DND-41 (cell line): ENCODE measurements around the gene CALR3.

Experiments
- ATAC-seq: fragments of 200-7000 bp; cut with Tn5 transposase; 3 replicates; pipeline ENCODE4 v1.9.1; 2021; ENCODE audit warnings: low read depth; ENCODE audit not compliant: insufficient read depth
- DNase-seq: peaks from one replicate; pipeline ENCODE4 v3.0.0-alpha.2; 2020
- H2AFZ ChIP-seq: 2 replicates; pipeline ENCODE4 v1.6.0; 2012; ENCODE audit warnings: low read depth, low read length
- H3K27ac ChIP-seq: 2 replicates; pipeline ENCODE4 v1.5.1; 2012; ENCODE audit warnings: low read length, inconsistent platforms
- H3K27me3 ChIP-seq: fragments of 200-600 bp; sonication (generic); 2 replicates; pipeline ENCODE4 v1.6.0; 2012; ENCODE audit warnings: low read length, mild to moderate bottlenecking, inconsistent platforms; ENCODE audit not compliant: insufficient read depth, poor library complexity
- H3K36me3 ChIP-seq: 2 replicates; pipeline ENCODE4 v1.5.1; 2012; ENCODE audit warnings: low read length, inconsistent platforms; ENCODE audit not compliant: insufficient read depth
- H3K4me1 ChIP-seq: 2 replicates; pipeline ENCODE4 v1.5.1; 2012; ENCODE audit warnings: mild to moderate bottlenecking, low read length; ENCODE audit not compliant: insufficient read depth
- H3K4me2 ChIP-seq: 2 replicates; pipeline ENCODE4 v1.6.0; 2012; ENCODE audit warnings: mild to moderate bottlenecking, moderate library complexity, low read length, inconsistent platforms; ENCODE audit not compliant: insufficient read depth
- H3K4me3 ChIP-seq, 2 experiments: fragments of 200-600 bp in 1 of 2; shearing (Covaris generic) in 1 of 2; 2 replicates each; pipeline ENCODE4 v1.5.1; 2012 to 2016; ENCODE audit warnings: inconsistent platforms in 2 of 2, low read length in 2 of 2, mild to moderate bottlenecking in 2 of 2, low read depth in 1 of 2, moderate library complexity in 1 of 2
- H3K79me2 ChIP-seq: 2 replicates; pipeline ENCODE4 v1.6.0; 2012; ENCODE audit warnings: low read length, inconsistent platforms; ENCODE audit not compliant: insufficient read depth
- H3K9ac ChIP-seq: 2 replicates; pipeline ENCODE4 v1.6.0; 2012; ENCODE audit warnings: low read depth, mild to moderate bottlenecking, inconsistent platforms, low read length, moderate library complexity
- H3K9me3 ChIP-seq: 2 replicates; pipeline ENCODE4 v1.5.1; 2012; ENCODE audit warnings: low read length, moderate library complexity, mild to moderate bottlenecking, inconsistent platforms; ENCODE audit not compliant: insufficient read depth, severe bottlenecking
- H4K20me1 ChIP-seq: 2 replicates; pipeline ENCODE4 v1.6.0; 2012; ENCODE audit warnings: low read length; ENCODE audit not compliant: insufficient read depth
- EZH2 ChIP-seq: IDR thresholded peaks from 3 replicates; pipeline ENCODE4 v1.6.1; 2012; ENCODE audit warnings: borderline replicate concordance, low read depth, mild to moderate bottlenecking, moderate library complexity, low read length, inconsistent platforms; ENCODE audit not compliant: severe bottlenecking
- TF ChIP-seq, protein P1 (sequence below): IDR thresholded peaks from 2 replicates; pipeline ENCODE4 v1.5.1; 2012; ENCODE audit warnings: borderline replicate concordance, low read length, moderate library complexity, mild to moderate bottlenecking; ENCODE audit not compliant: poor library complexity, severe bottlenecking; ENCODE audit errors: extremely low read depth

Gene CALR3

DNA sequence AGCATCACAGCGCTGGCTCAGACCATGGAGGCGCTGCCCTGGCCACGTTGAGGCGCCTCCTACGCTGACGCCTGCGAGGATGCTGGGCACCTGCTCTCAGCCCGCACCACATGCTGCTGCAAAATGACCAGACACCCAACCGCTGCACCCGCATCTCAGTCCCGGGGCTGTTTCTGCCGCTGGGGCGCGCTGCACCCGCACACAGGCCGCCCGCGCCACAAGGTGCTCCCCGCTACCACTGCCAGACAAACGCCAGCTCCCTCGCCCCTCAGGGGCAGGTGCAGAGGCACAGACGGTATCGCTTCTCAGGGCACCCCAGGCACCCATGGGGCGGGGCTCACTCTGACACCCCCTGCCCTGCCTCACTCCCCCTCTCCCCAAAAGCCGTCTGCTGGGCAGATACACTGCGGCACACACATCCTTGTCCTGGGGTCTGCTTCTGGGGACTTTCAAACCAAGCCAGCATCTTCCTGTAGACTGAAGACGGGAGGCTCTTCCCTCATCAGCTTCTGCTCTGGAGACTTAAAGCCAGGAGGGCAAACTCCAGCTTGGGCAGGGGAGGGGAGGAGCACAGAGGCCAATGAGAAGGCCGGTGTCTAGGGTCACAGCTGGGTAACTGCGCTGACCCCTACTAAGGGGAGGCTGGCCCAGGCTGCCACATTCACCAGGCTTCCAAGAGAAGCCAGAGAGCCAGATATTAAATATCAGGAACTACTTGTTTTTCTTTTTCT is 29.9 kb upstream of the CALR3 start:
- Histone ChIP-seq H3K27me3 (no peaks in the 10 kb centered on the region), H4K20me1 (peaks cover 67% of the 10 kb centered on the region), H3K4me1 (no peaks in the 10 kb centered on the region), H3K4me2 (no peak overlapping the region), H3K79me2 (peaks cover 19% of the 10 kb centered on the region), H3K9me3 (no peaks in the 10 kb centered on the region), H3K36me3 (peaks cover 95% of the 10 kb centered on the region), H3K4me3 (no peak overlapping the region), H3K9ac (no peak overlapping the region), H2AFZ (no peak overlapping the region), H3K27ac (no peak overlapping the region)
- TF ChIP-seq, protein P1, sequence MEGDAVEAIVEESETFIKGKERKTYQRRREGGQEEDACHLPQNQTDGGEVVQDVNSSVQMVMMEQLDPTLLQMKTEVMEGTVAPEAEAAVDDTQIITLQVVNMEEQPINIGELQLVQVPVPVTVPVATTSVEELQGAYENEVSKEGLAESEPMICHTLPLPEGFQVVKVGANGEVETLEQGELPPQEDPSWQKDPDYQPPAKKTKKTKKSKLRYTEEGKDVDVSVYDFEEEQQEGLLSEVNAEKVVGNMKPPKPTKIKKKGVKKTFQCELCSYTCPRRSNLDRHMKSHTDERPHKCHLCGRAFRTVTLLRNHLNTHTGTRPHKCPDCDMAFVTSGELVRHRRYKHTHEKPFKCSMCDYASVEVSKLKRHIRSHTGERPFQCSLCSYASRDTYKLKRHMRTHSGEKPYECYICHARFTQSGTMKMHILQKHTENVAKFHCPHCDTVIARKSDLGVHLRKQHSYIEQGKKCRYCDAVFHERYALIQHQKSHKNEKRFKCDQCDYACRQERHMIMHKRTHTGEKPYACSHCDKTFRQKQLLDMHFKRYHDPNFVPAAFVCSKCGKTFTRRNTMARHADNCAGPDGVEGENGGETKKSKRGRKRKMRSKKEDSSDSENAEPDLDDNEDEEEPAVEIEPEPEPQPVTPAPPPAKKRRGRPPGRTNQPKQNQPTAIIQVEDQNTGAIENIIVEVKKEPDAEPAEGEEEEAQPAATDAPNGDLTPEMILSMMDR: no peak
- TF ChIP-seq EZH2: no peak
- no peak for DNase-seq
- no peak for ATAC-seq

DNA sequence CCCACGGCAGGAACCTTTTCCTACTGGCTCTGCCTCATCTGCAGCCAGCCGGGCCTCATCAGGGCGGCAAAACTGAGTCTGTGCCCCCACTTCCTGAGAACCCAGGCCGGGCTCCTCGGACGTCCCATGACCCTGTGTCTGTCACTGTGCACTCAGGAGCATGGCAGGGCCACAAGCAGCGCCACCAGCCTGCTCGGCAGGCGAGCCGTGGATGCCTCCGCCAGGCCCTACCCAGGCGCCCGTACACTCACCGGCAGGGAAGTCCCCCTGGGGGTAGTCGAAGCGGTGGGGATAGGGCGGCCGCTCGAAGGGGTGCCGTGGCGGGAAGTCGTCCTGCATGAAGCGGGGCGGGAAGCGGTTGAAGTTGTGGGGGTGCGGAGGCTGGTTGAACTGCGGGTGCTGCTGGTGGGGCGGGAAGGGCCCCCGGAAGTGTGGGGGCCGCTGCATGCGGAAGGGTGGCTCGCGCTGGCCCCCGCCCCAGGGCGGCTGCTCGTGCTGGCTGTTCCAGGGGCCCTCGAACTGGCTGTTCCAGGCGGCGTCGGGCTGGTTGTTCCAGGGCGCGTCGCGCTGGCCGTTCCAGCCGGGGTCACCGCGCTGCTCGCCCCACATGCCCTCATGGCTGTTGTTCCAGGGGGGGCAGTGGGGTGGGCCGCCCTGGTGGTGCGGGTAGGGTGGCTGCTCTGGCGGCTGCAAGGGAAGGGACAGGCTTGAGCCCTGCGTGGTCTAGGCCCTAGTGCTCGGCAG is 29.2 kb upstream of the CALR3 start:
- H3K9ac ChIP-seq: no peak overlapping the region
- H3K9me3 ChIP-seq: no peaks in the 10 kb centered on the region
- peaks cover 95% of the 10 kb centered on the region for H3K36me3 ChIP-seq
- no peak overlapping the region for H3K4me3 ChIP-seq
- peaks cover 17% of the 10 kb centered on the region for H3K79me2 ChIP-seq
- no peaks in the 10 kb centered on the region for H3K27me3 ChIP-seq
- no peaks in the 10 kb centered on the region for H3K4me1 ChIP-seq
- DNase-seq: no peak
- H4K20me1 ChIP-seq: peaks cover 68% of the 10 kb centered on the region
- ATAC-seq: no peak
- H3K4me2 ChIP-seq: no peak overlapping the region
- no peak for TF ChIP-seq EZH2
- TF ChIP-seq, protein P1: no peak
- no peak overlapping the region for H3K27ac ChIP-seq
- H2AFZ ChIP-seq: no peak overlapping the region

DNA sequence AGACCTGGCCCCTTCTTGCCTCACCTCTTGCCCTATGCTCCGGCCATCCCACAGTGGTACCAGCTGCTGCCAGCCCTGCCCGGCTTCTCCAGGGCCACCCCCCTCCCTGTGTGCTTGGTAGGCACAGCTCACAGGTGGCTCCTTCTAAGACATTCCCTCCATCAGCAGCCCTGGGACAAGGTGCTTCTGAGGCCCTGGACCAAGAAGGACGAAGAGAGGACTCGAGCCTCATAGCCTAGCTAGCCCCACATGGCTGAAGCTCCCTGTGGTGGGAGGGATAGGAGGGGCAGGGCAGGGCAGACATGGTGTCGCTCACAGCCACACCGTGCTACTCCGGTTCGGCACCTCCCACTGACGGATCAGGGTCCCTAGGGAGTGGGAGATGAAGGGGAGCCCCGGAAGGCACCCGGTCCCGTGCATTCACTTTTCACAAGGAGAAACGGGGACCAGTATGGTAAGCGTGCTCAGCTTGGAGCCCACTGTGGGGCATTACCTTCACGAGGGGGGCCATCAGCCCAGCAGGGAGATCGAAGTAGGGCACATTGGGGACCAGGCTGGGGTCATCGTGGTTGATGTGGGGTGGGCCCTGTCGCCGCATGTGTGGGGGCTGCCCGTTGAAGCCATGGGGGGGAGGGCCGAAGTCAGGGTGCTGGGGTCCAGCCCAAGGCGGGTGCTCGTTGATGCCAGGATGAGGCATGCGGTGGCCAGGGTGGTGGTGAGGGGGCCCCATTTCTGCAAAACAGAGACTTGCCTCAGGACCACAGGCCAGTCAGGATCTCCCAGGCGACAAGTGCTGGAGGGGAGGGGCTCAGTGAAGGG is 26.8 kb upstream of the CALR3 start:
- Histone ChIP-seq H3K27ac (no peak overlapping the region), H3K4me3 (no peak overlapping the region), H4K20me1 (peaks cover 78% of the 10 kb centered on the region), H3K27me3 (no peaks in the 10 kb centered on the region), H3K4me2 (no peak overlapping the region), H3K79me2 (peaks cover 14% of the 10 kb centered on the region), H3K9me3 (no peaks in the 10 kb centered on the region), H3K4me1 (no peaks in the 10 kb centered on the region), H3K36me3 (peaks cover 95% of the 10 kb centered on the region), H3K9ac (no peak overlapping the region), H2AFZ (no peak overlapping the region)
- DNase-seq (no peak), ATAC-seq (no peak)
- TF ChIP-seq, protein P1: no peak
- no peak for TF ChIP-seq EZH2
